Bone marrow (tissue), 2 donors: ENCODE data around the gene ZCWPW1.
A peak's percentile ranks its signal among the peaks of the same experiment; 100 is the strongest.

Experiments used
- DNase-seq, 2 donors: peaks; one replicate each; lab custom pipeline; 2025; lab: John Stamatoyannopoulos, UW

The ZCWPW1 gene

DNA sequence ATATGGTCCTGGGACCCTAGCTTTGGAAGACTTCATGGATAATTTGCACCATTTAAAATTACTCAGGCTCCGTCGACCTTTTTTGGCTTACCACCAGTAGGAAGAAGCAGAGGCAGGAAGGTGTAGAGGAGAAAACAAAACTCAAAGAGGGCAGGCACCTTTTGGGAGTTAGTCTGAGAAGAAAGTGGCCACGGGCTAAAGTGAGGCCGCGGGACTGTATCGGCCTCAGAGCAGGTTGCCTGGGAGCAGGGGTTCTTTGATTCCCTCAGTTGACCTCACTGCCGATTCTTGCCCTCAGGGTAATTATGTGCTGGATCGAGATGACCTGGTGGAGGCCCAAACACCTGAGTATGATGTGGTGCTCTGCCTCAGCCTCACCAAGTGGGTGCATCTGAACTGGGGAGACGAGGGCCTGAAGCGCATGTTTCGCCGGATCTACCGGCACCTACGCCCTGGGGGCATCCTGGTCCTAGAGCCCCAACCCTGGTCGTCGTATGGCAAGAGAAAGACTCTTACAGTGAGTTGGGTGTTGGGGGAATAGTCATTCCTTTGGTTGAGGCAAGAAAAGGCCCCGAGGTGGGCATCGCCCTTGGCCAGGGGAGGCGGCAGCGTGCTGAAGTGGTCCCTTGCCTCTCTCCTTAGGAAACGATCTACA is 4.2 kb upstream of the ZCWPW1 start:
- DNase-seq = no peak

DNA sequence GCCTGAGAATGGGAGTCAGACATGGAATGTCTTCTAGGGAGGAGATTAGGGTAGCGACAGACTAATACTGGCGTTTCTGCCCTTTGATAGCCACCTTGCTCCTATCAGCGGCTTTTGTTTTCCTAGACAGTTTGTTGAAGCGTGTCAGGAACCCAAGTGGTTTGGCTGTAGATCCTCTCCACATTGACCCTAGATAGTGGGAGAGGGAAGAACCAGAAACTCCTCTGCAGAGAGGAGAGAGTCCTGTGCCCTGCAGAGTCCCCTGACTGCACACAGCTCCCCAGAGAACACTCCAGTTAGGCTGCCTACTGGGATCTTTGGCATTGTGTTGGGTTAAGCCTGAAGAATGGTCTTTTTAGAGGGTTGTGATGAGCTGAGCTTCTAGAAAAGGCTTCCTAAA is 3.5 kb upstream of the ZCWPW1 start:
- DNase-seq = no peak

DNA sequence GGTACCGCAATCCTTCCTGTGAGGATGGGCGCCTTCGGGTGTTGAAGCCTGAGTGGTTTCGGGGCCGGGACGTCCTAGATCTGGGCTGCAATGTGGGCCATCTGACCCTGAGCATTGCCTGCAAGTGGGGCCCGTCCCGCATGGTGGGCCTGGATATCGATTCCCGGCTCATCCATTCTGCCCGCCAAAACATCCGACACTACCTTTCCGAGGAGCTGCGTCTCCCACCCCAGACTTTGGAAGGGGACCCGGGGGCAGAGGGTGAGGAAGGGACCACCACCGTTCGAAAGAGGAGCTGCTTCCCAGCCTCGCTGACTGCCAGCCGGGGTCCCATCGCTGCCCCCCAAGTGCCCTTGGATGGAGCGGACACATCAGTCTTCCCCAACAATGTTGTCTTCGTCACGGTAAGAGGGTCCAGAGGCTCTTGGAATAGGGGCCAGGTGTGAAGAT is 2.8 kb upstream of the ZCWPW1 start:
- DNase-seq = no peak

DNA sequence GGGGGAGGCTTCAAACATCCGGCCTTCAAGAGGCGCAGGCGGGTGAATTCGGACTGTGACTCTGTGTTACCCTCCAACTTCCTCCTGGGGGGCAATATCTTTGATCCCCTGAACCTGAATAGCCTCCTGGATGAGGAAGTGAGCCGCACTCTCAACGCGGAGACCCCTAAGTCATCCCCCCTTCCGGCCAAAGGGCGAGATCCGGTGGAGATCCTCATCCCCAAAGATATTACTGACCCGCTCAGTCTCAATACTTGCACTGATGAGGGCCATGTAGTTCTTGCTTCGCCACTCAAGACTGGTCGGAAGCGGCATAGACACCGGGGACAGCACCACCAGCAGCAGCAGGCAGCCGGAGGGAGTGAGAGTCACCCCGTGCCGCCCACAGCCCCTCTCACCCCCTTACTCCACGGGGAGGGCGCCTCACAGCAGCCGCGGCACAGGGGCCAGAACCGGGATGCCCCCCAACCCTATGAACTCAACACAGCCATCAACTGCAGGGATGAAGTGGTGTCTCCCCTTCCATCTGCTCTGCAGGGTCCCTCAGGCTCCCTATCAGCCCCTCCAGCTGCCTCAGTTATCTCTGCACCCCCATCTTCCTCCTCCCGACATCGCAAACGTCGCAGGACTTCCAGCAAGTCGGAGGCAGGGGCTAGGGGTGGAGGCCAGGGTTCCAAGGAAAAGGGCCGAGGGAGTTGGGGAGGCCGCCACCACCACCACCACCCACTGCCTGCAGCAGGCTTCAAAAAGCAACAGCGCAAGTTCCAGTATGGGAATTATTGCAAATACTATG is 2.2 kb upstream of the ZCWPW1 start:
- DNase-seq = no peak

DNA sequence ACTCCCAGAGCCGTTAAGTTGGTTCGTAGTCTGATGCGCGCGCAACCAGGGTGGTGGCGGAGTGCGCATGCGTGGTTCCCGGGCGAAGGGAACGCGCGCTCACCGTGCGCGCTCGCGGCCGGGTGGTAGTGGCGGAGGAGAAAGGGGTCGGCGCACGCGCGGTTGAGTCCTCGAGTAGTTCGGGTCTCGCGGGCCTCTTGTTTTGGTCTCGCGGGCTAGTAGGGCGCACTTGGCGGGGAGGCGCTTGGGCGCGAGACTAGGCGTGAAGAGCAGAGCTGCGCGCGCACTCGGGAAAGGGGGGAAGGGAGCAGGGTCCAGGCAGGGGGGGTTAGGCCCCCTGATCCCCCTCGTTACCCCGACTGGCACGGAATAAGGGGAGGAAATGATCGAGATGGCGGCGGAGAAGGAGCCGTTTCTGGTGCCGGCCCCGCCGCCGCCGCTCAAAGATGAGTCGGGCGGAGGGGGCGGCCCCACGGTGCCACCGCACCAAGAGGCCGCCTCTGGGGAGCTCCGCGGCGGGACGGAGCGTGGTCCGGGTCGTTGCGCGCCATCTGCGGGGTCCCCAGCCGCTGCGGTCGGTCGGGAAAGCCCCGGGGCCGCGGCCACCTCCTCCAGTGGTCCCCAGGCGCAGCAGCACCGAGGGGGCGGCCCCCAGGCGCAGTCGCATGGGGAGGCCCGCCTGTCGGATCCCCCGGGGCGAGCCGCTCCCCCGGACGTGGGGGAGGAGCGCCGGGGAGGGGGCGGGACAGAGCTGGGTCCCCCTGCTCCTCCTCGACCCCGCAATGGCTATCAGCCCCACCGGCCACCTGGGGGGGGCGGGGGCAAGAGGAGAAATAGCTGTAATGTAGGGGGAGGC is 1.4 kb upstream of the ZCWPW1 start, which contains the start of gene MEPCE:
TSS of gene MEPCE (plus strand) at position 195 of the 856 bp plus-strand sequence. CDS start at position 383, 188 bp downstream.
- peak; percentile 91 to 98 for DNase-seq

DNA sequence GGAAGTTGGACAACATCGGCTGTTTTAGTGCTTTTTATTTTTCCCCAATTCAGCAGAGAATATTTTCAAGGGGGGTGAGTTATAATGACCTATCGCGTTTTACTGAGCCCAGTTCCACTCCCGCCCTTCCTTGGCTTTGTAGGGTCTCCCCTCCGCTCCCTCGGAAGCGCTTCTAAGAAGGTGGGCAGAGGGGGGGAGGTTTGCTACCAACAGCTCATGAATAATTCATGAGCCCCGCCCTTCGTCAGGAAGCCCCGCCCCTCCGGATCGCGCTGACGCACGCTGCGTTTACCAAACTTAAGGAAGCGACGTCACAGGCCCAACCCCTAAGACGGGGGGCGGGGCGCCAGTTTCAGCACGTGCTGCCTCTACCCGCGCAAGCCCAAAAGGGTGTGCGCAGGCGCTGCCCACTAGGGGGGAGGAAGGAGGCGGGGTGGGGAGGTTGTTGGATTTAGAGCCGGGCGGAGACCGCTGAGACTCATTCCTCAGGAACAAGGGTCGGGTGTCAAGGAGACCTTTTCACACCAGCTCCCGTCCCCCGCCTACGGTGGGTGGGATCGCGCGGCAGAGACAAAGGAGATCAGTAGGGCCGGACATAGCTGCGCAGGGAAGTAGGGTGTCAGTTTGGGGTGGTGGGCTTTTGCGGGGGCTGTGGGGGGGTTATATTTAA is 599 bp upstream of the ZCWPW1 start:
- peak; percentile 98 to 100 for DNase-seq

DNA sequence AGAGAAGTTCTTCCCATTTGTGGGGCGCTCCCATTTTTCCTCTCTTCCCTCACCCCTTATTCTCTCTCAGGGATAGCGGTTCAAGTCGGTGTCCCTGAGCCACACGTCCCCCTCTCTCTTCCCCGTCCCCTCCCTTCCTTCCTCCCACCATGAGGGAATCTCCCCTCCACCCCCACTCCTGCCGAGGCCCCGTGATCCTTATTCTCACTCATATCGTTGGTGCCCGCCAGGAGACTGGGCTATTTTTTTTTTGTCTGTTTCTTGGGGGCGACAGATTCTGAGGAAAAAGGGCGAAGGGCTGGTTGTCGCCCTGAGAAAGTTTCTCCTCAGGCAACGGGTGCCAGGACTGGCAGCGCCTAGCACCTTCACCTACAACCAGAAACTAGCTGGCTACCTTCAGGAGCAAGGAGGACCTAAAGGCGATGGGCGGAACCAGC is 723 bp downstream of the ZCWPW1 start:
- DNase-seq = no peak

DNA sequence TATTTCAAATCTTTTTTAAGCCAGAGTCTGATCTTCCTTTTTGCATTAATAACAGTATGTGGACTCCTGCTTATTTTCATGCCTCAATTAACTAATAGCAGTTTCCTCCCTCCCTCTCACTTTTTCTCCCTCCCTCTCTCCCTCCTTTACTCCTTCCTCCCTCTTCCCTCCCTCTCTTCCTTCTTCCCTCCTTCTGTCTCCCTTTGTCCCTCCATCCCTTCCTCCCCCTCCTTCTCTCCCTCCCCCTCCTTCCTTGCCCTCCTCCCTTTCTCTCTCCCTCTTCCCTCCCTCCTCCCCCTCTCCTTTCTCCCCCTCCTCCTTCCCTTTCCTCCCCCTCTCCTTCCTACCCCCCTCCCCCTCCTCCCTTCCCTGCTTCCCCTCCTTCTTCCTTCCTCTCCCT is 2.0 kb downstream of the ZCWPW1 start:
- no peak for DNase-seq

DNA sequence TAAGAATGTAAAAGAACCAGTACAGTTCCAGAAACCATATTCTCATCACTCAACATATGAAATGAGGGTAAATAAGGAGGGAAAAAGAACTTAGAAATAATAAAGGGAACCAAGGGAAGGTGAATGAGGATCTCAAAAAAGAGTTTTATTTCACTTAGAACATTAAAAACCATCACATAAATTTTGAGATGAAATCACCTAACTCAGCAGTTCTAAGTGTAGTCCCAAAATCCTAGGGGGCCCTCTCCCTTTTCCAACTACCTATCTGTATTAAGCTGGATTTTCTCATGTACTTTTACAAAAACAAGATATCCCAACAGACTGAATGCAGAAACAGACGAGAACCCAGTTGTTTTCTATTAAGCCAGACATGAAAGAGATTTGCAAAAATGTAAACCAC is 3.2 kb downstream of the ZCWPW1 start:
- DNase-seq = no peak

DNA sequence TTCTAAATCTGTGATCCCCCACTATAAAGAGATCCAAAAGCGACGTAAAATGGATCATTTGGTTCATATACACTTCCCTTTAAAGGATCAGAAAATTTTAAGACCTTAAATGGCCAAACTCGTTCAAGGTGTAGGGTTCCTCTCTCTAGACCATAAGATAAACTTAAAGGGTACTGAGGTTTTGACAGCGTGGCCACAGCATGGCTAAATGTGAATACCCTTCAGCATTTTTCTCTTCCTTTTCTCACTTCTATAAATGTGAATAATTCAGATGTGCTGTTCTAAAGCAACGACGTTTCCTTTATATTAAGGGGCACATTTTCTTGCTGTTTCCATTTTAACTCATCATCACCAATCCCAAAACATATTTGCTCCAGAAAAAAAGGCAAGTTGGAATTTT is 5.2 kb downstream of the ZCWPW1 start:
- no peak for DNase-seq

DNA sequence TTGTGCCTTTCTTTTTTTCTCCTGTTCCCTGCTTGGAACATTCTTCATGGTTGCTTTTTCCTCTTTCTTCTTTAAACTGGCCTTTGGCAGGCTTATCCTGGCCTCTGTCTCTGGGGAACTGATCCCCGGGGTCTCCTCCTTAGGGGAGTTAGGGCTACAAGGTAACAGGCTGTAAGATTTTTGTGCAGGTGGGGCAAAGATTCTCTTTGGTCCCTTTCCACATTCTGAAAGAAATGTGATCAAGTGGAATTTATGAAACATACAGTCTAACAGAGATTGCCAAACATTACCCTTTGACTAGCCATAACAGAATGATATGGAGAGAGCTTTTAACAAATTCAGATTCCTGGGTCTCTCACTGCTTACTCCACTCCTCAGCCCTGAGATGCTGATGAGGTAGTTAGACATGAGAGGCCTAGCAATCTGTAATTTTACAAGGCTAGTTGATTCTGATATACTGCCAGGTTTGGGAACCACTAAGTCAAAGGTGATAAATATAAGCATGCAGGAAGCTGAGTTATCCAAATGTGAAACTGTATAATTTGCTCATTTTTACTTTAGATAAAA is 8.8 kb downstream of the ZCWPW1 start:
- DNase-seq = no peak

DNA sequence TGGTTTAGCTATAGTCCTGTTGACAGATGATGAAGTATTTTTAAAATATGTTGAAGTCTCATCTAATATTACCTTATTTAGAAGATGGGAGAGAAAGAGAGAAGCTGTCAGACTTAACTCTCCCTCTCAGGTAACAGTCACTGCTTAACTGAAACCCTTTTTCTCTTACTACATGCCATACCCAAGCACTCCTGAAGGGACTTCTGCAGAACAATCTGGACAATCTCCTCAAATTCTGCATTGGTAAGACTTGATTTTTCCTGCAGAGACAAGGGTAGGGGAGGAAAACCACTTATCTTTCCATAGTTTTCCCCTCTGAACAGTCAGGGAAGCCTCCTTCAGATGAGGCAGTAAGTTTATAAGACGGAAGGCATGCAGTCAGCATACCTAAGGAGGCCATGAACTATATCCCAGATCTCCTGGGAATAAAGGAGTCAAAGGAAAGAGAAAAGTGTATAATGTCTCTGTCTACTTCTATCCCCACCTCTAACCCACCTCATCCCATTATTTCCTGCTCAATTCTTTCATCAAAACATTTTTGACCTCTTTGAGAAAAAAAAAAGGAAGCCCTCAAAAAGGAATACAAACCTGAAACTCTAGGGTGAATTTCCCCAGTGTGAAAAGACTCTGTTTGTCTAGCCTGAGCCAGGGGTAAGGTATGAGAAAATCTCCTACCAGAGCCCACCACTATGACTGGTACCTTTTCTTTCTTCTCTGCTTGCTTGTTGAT is 9.4 kb downstream of the ZCWPW1 start:
- no peak for DNase-seq

DNA sequence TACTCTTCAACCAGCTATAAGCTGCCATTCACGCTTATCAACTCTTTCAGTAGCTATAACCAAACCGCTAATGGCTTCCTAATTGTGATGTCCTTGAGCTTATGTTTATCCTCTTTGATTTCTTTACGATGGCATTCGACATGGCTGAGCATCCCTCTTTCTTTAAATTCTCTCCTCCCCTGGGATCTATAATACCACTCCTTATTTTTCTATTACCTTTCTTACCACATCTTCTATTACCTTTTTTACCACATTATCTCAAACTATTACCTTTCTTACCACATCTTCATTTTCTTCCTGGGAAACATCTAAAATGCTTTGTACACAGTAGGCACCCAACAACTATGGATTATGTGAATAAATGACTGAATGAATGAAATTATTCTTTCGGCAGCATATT is 13.1 kb downstream of the ZCWPW1 start:
- no peak for DNase-seq

DNA sequence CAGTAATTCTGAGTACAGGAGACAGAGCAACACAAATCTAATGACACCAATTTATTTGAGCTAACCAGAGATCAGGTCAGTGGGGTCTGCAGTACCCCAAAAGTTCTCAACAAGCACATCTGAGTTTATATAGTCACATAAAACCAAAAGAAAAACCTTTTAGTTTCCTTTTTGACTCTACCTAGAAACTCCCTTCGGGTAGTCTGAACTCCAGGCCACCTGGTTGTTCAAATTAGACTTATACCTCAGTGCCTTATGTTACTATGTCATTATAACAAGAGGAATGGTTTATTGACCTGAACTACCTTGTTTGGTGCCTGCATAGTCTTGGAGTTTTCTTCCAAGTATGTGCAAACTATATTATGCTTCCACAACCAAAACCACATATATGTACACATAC is 14.6 kb downstream of the ZCWPW1 start:
- no peak for DNase-seq

DNA sequence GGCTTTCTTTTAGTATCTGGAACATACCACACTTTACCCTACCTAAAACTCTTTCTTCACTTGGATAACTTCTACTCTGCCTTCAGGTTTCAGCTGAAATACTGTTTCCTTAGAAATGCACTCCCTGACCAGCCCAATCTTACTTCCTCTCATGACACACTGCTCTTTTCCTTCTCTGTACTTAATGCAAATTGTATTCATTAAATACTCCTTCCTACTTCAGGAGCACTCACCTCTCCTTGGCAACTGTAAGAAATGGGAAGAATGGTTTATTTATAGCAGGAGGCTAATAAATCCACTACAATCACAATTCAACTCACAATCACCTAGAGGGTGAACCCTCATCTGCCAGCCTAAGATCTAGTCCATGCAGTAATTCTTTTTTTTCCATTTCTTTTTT is 15.2 kb downstream of the ZCWPW1 start:
- peak in 1 of 2 donors; percentile 27 for DNase-seq

DNA sequence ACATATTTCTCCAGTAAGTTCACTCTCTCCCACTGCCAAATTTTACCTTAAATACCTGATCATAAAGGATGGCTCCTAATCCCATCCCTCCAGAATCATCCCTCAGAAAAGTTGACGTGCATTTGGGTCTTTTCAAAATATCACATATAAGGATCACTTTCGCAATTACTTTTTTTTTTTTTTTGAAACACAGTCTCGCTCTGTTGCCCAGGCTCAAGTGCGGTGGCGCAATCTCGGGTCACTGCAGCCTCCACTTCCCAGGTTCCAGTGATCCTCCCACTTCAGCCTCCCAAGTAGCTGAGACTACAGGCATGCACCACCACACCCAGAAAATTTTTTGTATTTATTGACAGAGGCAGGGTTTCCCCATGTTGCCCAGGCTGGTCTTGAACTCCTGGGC is 17.4 kb downstream of the ZCWPW1 start:
- no peak for DNase-seq

DNA sequence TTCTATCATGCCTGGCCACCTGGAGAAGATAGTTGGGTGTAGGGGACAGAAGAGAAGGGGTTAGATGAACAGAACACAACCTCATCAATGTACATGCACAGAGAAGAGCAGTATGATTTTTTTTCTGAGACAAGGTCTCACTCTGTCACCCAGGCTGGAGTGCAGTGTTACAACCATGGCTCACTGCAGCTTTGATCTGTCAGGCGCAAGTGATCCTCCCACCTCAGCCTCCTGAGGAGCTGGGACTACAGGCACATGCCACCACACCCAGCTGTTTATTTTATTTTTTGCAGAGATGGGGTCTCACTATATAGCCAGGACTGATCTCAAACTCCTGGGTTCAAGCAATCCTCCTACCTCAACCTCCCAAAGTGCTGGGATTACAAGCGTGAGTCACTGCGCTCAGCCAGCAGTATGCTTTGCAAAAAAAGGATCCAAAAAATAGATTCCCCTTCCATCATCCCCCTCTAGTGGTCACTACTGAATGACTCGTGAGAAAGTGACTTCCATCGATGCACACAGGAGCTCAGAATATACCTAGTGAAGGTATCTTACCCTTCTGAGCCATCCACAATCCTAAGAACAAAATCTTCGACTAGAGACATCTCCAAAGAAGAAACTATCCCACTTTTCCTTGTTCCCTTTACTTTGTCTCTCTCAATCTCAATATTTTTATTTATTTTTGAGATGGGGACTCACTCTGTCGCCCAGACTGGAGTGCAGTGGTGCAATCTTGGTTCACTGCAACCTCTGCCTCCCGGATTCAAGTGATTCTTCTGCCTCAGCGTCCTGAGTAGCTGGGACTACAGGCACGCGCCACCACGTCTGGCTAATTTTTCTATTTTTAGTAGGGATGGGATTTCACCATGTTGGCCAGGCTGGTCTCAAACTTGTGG is 21.0 kb downstream of the ZCWPW1 start:
- DNase-seq = peak in 1 of 2 donors; percentile 69

DNA sequence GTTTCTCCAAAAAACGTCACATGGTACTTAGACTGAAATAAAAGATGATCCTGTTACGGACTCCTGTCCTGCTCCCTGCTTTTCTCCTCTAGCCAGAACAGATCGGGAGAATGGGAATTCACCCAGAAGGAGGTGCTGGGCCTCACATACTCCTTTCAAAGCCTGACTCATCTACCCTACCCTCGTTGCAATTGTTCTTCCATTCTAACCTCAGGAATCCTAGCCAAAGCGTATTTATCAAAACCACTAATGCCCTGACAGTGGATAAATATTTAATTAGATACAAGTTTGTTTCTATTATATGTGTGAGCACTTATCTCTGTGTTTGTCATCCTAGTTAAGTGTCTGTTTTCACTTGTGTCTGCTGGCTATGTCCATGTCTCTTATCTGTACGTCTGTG is 21.7 kb downstream of the ZCWPW1 start:
- DNase-seq = no peak

DNA sequence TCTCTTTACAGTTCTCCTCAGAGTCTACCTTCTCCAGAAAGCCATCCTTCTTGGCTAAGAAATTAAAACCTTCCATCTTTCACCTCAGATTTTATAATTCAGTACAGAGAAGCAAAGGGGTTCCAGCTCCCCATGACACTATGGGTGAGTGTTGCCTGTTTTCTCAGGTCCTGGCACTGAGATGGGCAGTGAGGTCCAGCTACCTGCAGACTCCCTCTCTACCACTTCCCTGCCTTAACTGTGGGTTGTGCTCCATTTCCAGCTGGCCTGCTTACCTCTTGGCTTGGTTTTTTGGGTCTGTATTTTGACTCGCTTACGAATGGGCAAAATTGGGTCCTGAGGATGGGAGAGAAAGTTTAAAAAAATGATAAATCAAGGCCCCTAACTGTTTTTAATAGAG is 26.3 kb downstream of the ZCWPW1 start:
- no peak for DNase-seq

DNA sequence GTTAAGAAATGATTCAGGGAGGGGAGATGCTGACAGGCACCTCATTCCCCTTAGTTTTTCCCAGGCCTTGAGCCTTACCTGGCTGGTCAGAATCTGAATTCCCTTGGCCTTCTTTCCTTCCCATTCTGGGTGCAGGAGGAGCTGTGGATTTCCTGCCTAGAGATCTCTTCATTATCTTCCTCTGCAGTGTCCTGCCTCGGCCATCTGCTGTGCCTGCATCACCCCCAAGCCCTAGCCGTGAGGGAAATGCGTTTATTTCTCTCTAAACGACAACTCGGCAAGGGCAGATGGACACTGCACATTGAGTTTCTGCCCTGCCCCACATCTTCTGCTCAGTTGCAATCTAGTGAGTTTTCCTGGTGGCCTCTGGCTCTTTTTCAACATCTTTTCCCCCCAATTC is 26.7 kb downstream of the ZCWPW1 start:
- no peak for DNase-seq
